ENCODE measurements around the gene HCK.

DNA sequence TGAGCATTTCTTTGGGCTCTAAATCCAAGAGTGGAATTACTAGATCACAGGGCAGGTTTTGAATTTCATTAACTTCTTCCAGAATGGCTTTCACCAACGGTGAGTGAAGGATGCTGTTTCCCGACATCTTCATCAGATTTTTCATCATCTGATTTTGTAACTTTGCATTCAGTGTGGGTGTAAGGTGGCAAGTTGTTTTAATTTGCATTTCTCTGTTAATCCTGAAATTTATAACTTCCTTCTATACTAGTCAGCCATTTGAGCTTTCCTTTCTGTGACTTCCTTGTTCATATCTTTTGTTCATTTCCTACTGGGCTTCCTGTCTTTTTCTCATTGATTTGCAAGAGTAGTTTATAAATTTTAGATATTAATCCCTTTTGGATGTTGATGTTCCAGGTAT lies 18.7 kb upstream of the HCK start:
- TF ChIP-seq EP300 (IDR thresholded peaks at IDR 0.05) (no peak), POLR2A (IDR thresholded peaks at IDR 0.05) (no peak), POLR2AphosphoS5 (IDR thresholded peaks at IDR 0.05) (no peak)
- TF ChIP-seq, protein P1, sequence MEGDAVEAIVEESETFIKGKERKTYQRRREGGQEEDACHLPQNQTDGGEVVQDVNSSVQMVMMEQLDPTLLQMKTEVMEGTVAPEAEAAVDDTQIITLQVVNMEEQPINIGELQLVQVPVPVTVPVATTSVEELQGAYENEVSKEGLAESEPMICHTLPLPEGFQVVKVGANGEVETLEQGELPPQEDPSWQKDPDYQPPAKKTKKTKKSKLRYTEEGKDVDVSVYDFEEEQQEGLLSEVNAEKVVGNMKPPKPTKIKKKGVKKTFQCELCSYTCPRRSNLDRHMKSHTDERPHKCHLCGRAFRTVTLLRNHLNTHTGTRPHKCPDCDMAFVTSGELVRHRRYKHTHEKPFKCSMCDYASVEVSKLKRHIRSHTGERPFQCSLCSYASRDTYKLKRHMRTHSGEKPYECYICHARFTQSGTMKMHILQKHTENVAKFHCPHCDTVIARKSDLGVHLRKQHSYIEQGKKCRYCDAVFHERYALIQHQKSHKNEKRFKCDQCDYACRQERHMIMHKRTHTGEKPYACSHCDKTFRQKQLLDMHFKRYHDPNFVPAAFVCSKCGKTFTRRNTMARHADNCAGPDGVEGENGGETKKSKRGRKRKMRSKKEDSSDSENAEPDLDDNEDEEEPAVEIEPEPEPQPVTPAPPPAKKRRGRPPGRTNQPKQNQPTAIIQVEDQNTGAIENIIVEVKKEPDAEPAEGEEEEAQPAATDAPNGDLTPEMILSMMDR (IDR thresholded peaks at IDR 0.05) = no peak

Measured in sigmoid colon (tissue), 4 donors.